WTC11 (cell line): ENCODE data around the gene PAPLN. TPM values are rescaled to one million over a fixed set of nuclear protein-coding genes. Genes with fewer than 3 reads are reported as not detected.
A peak's percentile ranks its signal among the peaks of the same experiment; 100 is the strongest.
"Not testable (repeated sequence)": the region's sequence is repeated elsewhere in the genome, so short reads cannot be mapped to it uniquely, and the experiment has no call there.

Experiments used
- ATAC-seq: fragments of 200-7000 bp; cut with Tn5 transposase; 2 replicates; pipeline ENCODE4 v1.10.0; 2021; ENCODE audit warnings: mild to moderate bottlenecking, moderate library complexity
- CTCF ChIA-PET: fragments of 300-600 bp; sonication (Branson Sonifier 250); formaldehyde crosslinking; loops from one replicate; lab custom pipeline; 2021; ENCODE audit warnings: antibody characterized with exemption; lab: Charles Lee
- POLR2A ChIA-PET: fragments of 350-600 bp; sonication (Branson Sonifier 250); formaldehyde crosslinking; loops from one replicate; lab custom pipeline; 2021; ENCODE audit warnings: antibody characterized with exemption; lab: Charles Lee
- DNase-seq: peaks from one replicate; pipeline ENCODE4 v3.0.0; 2021; ENCODE audit warnings: low spot score
- H3K27ac Mint-ChIP-seq: 2 replicates; pipeline ENCODE4 v1.8.0; 2021; ENCODE audit warnings: mixed read lengths
- H3K27me3 Mint-ChIP-seq: 2 replicates; pipeline ENCODE4 v1.8.0; 2021; ENCODE audit warnings: low read depth, mild to moderate bottlenecking, moderate library complexity, mixed read lengths
- H3K36me3 Mint-ChIP-seq: 2 replicates; pipeline ENCODE4 v1.8.0; 2021; ENCODE audit warnings: mixed read lengths
- H3K4me1 Mint-ChIP-seq: 2 replicates; pipeline ENCODE4 v1.8.0; 2022; ENCODE audit warnings: mixed read lengths
- H3K4me3 Mint-ChIP-seq: 2 replicates; pipeline ENCODE4 v1.8.0; 2021; ENCODE audit warnings: mild to moderate bottlenecking, moderate library complexity, mixed read lengths
- H3K9me3 Mint-ChIP-seq: 2 replicates; pipeline ENCODE4 v1.8.0; 2021; ENCODE audit warnings: mixed read lengths
- CBFB ChIP-seq: sonication (generic); formaldehyde crosslinking; IDR thresholded peaks from 2 replicates; pipeline ENCODE4 v1.8.1; 2022; ENCODE audit warnings: mild to moderate bottlenecking, low read depth, missing genetic modification reagents
- CREM ChIP-seq: sonication (generic); formaldehyde crosslinking; IDR thresholded peaks from 2 replicates; pipeline ENCODE4 v1.8.1; 2022; ENCODE audit warnings: mild to moderate bottlenecking, missing genetic modification reagents, moderate library complexity
- EMX1 ChIP-seq: fragments of 250-450 bp; sonication (Bioruptor Pico); IDR thresholded peaks from 2 replicates; pipeline ENCODE4 v1.8.0; 2021; ENCODE audit warnings: mild to moderate bottlenecking
- FOXK1 ChIP-seq: sonication (generic); formaldehyde crosslinking; IDR thresholded peaks from 2 replicates; pipeline ENCODE4 v1.8.0; 2022; ENCODE audit warnings: mild to moderate bottlenecking, moderate library complexity, missing genetic modification reagents
- HMGA2 ChIP-seq: fragments of 250-450 bp; sonication (Bioruptor Pico); IDR thresholded peaks from 2 replicates; pipeline ENCODE4 v1.4.0; 2021; ENCODE audit warnings: mild to moderate bottlenecking, moderate library complexity
- IRF2 ChIP-seq: sonication (generic); formaldehyde crosslinking; IDR thresholded peaks from 2 replicates; pipeline ENCODE4 v1.8.0; 2022; ENCODE audit warnings: low read depth, missing genetic modification reagents, borderline replicate concordance
- JUN ChIP-seq: sonication (generic); formaldehyde crosslinking; IDR thresholded peaks from 2 replicates; pipeline ENCODE4 v1.8.0; 2023; ENCODE audit warnings: mild to moderate bottlenecking, missing genetic modification reagents
- NFATC4 ChIP-seq: fragments of 250-450 bp; sonication (Bioruptor Pico); IDR thresholded peaks from 2 replicates; pipeline ENCODE4 v1.9.0; 2021; ENCODE audit warnings: mild to moderate bottlenecking
- NFE2L1 ChIP-seq: sonication (generic); formaldehyde crosslinking; IDR thresholded peaks from 2 replicates; pipeline ENCODE4 v1.8.1; 2023; ENCODE audit warnings: missing genetic modification reagents
- NR2C2 ChIP-seq: sonication (generic); formaldehyde crosslinking; IDR thresholded peaks from 2 replicates; pipeline ENCODE4 v1.8.0; 2022; ENCODE audit warnings: mild to moderate bottlenecking, missing genetic modification reagents
- PREB ChIP-seq: sonication (generic); formaldehyde crosslinking; IDR thresholded peaks from 2 replicates; pipeline ENCODE4 v1.8.1; 2022; ENCODE audit warnings: mild to moderate bottlenecking, missing genetic modification reagents, moderate library complexity, borderline replicate concordance
- SMAD3 ChIP-seq: sonication (generic); formaldehyde crosslinking; IDR thresholded peaks from 2 replicates; pipeline ENCODE4 v1.8.0; 2022; ENCODE audit warnings: missing genetic modification reagents, mild to moderate bottlenecking, borderline replicate concordance
- ZBTB43 ChIP-seq: sonication (generic); formaldehyde crosslinking; IDR thresholded peaks from 2 replicates; pipeline ENCODE4 v1.8.1; 2023; ENCODE audit warnings: mild to moderate bottlenecking, missing genetic modification reagents
- ZMAT4 ChIP-seq: fragments of 250-450 bp; sonication (Bioruptor Pico); IDR thresholded peaks from 2 replicates; pipeline ENCODE4 v1.9.0; 2021; ENCODE audit warnings: mild to moderate bottlenecking
- ZNF121 ChIP-seq: sonication (generic); formaldehyde crosslinking; IDR thresholded peaks from 2 replicates; pipeline ENCODE4 v1.8.0; 2023; ENCODE audit warnings: missing genetic modification reagents
- ZNF317 ChIP-seq: sonication (generic); formaldehyde crosslinking; IDR thresholded peaks from 2 replicates; pipeline ENCODE4 v1.8.1; 2023; ENCODE audit warnings: low read depth, mild to moderate bottlenecking, moderate library complexity, missing genetic modification reagents, borderline replicate concordance
- ZNF396 ChIP-seq: fragments of 250-450 bp; sonication (Bioruptor Pico); IDR thresholded peaks from 2 replicates; pipeline ENCODE4 v1.8.0; 2021; ENCODE audit warnings: mild to moderate bottlenecking, moderate library complexity, borderline replicate concordance
- total RNA-seq: library from RNA; stranded (reverse); gene quantifications from 3 replicates; pipeline ENCODE4 v1.2.3, GENCODE V29; 2021
- TF ChIP-seq, protein P1 (sequence below): fragments of 250-450 bp; sonication (Bioruptor Pico); IDR thresholded peaks from 2 replicates; pipeline ENCODE4 v1.9.0; 2021; ENCODE audit warnings: moderate library complexity, mild to moderate bottlenecking, inconsistent platforms, borderline replicate concordance
- TF ChIP-seq, protein P2 (sequence below): sonication (generic); formaldehyde crosslinking; IDR thresholded peaks from 2 replicates; pipeline ENCODE4 v1.8.1; 2023; ENCODE audit warnings: mild to moderate bottlenecking, missing genetic modification reagents, moderate library complexity
- TF ChIP-seq, protein P3 (sequence below): sonication (generic); formaldehyde crosslinking; IDR thresholded peaks from 2 replicates; pipeline ENCODE4 v1.8.1; 2022; ENCODE audit warnings: low read depth, missing genetic modification reagents, borderline replicate concordance

The PAPLN gene
- total RNA-seq, 1 experiment from 2014 or later, result 9.3 TPM

- TF ChIP-seq SMAD3, result no peak
- TF ChIP-seq CBFB (CRISPR knock-in tag), result no peak
- no peak for TF ChIP-seq FOXK1 (CRISPR knock-in tag)
- no peak for TF ChIP-seq NFE2L1 (CRISPR knock-in tag)
- TF ChIP-seq, all 79 proteins: peak for 0
These were observed 47.7 kb upstream of the PAPLN start (continued) for GRCh38 chr14:73189651-73190050.

DNA sequence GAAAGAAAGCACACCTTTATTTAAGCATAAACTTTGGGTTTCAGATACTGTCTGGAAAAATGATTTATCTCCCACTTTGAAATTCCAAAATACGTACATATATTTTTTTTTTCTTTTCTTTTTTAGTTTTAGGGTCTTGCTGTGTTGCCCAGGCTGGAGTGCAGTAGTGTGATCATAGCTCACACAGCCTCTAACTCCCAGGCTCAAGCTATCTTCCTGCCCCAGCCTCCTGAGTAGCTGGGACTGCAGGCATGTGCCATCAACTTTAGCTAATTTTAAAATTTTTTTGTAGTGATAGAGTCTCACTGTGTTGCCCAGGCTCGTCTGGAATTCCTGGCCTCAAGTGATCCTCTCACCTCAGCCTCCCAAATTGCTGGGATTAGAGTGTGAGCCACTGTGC, 45.9 kb upstream of the PAPLN start:
- ATAC-seq (no peak), DNase-seq (no peak)
- H3K4me3 Mint-ChIP-seq, result no peak overlapping the region
- TF ChIP-seq HMGA2 (no peak), ZNF121 (CRISPR knock-in tag) (peak; percentile 86)
- H3K27ac Mint-ChIP-seq, result no peak overlapping the region
- no peaks in the 10 kb centered on the region for H3K4me1 Mint-ChIP-seq
- ChIA-PET CTCF (interaction anchor here (1.0 kb wide), 1 partner anchor 12 kb away, joined by 3 read pairs; no protein-coding TSS in a partner anchor), POLR2A (interaction anchor here (1.0 kb wide), 1 partner anchor 55 kb away, joined by 3 read pairs; the partner anchor contains the start of gene PSEN1)
- no peaks in the 10 kb centered on the region for H3K9me3 Mint-ChIP-seq
- H3K27me3 Mint-ChIP-seq, result no peaks in the 10 kb centered on the region
- H3K36me3 Mint-ChIP-seq, result peaks cover 49% of the 10 kb centered on the region

GRCh38 chr14:73194306-73194705, 43.0 kb upstream of the PAPLN start:
- not testable (repeated sequence) for H3K9me3 Mint-ChIP-seq

GRCh38 chr14:73198253-73198652, 39.1 kb upstream of the PAPLN start:
- TF ChIP-seq NR2C2 (CRISPR knock-in tag), result no peak
- TF ChIP-seq NFE2L1 (CRISPR knock-in tag), result no peak
- no peak for TF ChIP-seq ZBTB43 (CRISPR knock-in tag)
- TF ChIP-seq JUN (CRISPR knock-in tag), result no peak
- TF ChIP-seq, protein P1, sequence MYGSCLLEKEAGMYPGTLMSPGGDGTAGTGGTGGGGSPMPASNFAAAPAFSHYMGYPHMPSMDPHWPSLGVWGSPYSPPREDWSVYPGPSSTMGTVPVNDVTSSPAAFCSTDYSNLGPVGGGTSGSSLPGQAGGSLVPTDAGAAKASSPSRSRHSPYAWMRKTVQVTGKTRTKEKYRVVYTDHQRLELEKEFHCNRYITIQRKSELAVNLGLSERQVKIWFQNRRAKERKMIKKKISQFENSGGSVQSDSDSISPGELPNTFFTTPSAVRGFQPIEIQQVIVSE, result no peak
- no peak for TF ChIP-seq NFATC4
- no peak for TF ChIP-seq EMX1 (CRISPR knock-in tag)
- TF ChIP-seq IRF2 (CRISPR knock-in tag), result no peak
- TF ChIP-seq, protein P2, sequence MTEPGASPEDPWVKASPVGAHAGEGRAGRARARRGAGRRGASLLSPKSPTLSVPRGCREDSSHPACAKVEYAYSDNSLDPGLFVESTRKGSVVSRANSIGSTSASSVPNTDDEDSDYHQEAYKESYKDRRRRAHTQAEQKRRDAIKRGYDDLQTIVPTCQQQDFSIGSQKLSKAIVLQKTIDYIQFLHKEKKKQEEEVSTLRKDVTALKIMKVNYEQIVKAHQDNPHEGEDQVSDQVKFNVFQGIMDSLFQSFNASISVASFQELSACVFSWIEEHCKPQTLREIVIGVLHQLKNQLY, result no peak
- TF ChIP-seq CREM (CRISPR knock-in tag), result no peak
- TF ChIP-seq CBFB (CRISPR knock-in tag), result no peak
- no peak for TF ChIP-seq ZMAT4 (CRISPR knock-in tag)
- TF ChIP-seq PREB (CRISPR knock-in tag), result no peak
- TF ChIP-seq ZNF317, result no peak
- no peak for TF ChIP-seq ZNF396 (CRISPR knock-in tag)
- TF ChIP-seq, protein P3, sequence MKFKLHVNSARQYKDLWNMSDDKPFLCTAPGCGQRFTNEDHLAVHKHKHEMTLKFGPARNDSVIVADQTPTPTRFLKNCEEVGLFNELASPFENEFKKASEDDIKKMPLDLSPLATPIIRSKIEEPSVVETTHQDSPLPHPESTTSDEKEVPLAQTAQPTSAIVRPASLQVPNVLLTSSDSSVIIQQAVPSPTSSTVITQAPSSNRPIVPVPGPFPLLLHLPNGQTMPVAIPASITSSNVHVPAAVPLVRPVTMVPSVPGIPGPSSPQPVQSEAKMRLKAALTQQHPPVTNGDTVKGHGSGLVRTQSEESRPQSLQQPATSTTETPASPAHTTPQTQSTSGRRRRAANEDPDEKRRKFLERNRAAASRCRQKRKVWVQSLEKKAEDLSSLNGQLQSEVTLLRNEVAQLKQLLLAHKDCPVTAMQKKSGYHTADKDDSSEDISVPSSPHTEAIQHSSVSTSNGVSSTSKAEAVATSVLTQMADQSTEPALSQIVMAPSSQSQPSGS (CRISPR knock-in tag), result no peak
- TF ChIP-seq, all 79 proteins: peak for 0
- H3K27ac Mint-ChIP-seq, result peak overlapping the region; percentile 59
- H3K4me3 Mint-ChIP-seq, result no peak overlapping the region
- no peaks in the 10 kb centered on the region for H3K27me3 Mint-ChIP-seq
- ChIA-PET CTCF (interaction anchor here (0.9 to 1.3 kb wide), 3 partner anchors 25 to 62 kb away, joined by 3 to 7 read pairs (median 5); partner anchors contain the start of gene PSEN1), POLR2A (interaction anchor here (0.7 kb wide), 1 partner anchor 40 kb away, joined by 3 read pairs; no protein-coding TSS in a partner anchor)
- ATAC-seq (peak; percentile 80), DNase-seq (no peak)
- H3K9me3 Mint-ChIP-seq, result no peaks in the 10 kb centered on the region
- peaks cover 19% of the 10 kb centered on the region for H3K4me1 Mint-ChIP-seq
- peaks cover 37% of the 10 kb centered on the region for H3K36me3 Mint-ChIP-seq

More at GRCh38 chr14:73194306-73194705, 43.0 kb upstream of the PAPLN start:
- H3K27ac Mint-ChIP-seq, DNase-seq, H3K27me3 Mint-ChIP-seq, ATAC-seq, H3K4me3 Mint-ChIP-seq, CTCF ChIA-PET, POLR2A ChIA-PET: not testable (repeated sequence)
- Mint-ChIP-seq H3K4me1 (peaks cover 19% of the 10 kb centered on the region), H3K36me3 (peaks cover 36% of the 10 kb centered on the region)
